Measurements from ENCODE around the gene FAM118A. TPM values are rescaled to one million over a fixed set of nuclear protein-coding genes. Genes with fewer than 3 reads are reported as not detected.

Gene FAM118A
- polyA plus RNA-seq, 1 donor (not counting 4 experiments of a cell fraction or from before 2014, with no cell fraction given), result 31.1 TPM

- Histone ChIP-seq H3K27me3 (ENCODE audit: control insufficient read depth, extremely low read depth, insufficient read depth, low read length) (peaks cover 22% of the 10 kb centered on the region), H3K4me1 (ENCODE audit: control insufficient read depth, extremely low read depth, insufficient read depth, low read length) (no peaks in the 10 kb centered on the region), H4K20me1 (ENCODE audit: control insufficient read depth, extremely low read depth, insufficient read depth, low read length) (no peaks in the 10 kb centered on the region), H3K9me3 (ENCODE audit: control insufficient read depth, low read depth, low read length) (no peaks in the 10 kb centered on the region), H3K27ac (ENCODE audit: control insufficient read depth, insufficient read depth, low read length) (no peak overlapping the region), H3K9ac (ENCODE audit: control insufficient read depth, extremely low read depth, insufficient read depth, low read length) (no peak overlapping the region), H3K9me1 (ENCODE audit: control insufficient read depth, extremely low read depth, insufficient read depth, low read length) (no peaks in the 10 kb centered on the region), H3K4me2 (ENCODE audit: control insufficient read depth, extremely low read depth, insufficient read depth, low read depth, low read length) (no peak overlapping the region), H2AFZ (ENCODE audit: control insufficient read depth, low read length) (no peak overlapping the region), H3K36me3 (ENCODE audit: control insufficient read depth in 2 of 2, extremely low read depth in 1 of 2, insufficient read depth in 2 of 2, low read length in 2 of 2) (no peaks in the 10 kb centered on the region), H3K79me2 (ENCODE audit: control insufficient read depth, insufficient read depth, low read length) (no peaks in the 10 kb centered on the region), H3K4me3 (ENCODE audit: control insufficient read depth in 2 of 3, extremely low read depth in 1 of 3, insufficient read depth in 2 of 3, low read depth in 1 of 3, low read length in 3 of 3) (no peak overlapping the region)
- FAIRE-seq (no peak), DNase-seq (ENCODE audit: low read depth, low spot score) (no peak)
- dilution Hi-C loops (cut with MboI; ENCODE audit: extremely low pct_ligation_motif_present, low sequenced_read_pairs), result no loop called here
- TF ChIP-seq CTCF (optimal IDR thresholded peaks at IDR 0.05 in 1 of 3, IDR thresholded peaks at IDR 0.05 in 1 of 3, conservative IDR thresholded peaks at IDR 0.05 in 1 of 3; ENCODE audit: extremely low read depth in 1 of 3, insufficient read depth in 2 of 3, low read length in 3 of 3) (no peak), EZH2 (IDR thresholded peaks at IDR 0.05; ENCODE audit: low read length) (no peak)
Measured at GRCh38 chr22:45296628-45297297, 13.0 kb upstream of the FAM118A start.

- H3K9ac ChIP-seq (ENCODE audit: control insufficient read depth, extremely low read depth, insufficient read depth, low read length), result no peak overlapping the region
- no peaks in the 10 kb centered on the region for H3K79me2 ChIP-seq (ENCODE audit: control insufficient read depth, insufficient read depth, low read length)
- H3K27me3 ChIP-seq (ENCODE audit: control insufficient read depth, extremely low read depth, insufficient read depth, low read length), result peaks cover 6% of the 10 kb centered on the region
- dilution Hi-C loops (cut with MboI; ENCODE audit: extremely low pct_ligation_motif_present, low sequenced_read_pairs), result no loop called here
- H3K4me3 ChIP-seq (ENCODE audit: control insufficient read depth in 2 of 3, extremely low read depth in 1 of 3, insufficient read depth in 2 of 3, low read depth in 1 of 3, low read length in 3 of 3), result no peak overlapping the region
- H3K9me3 ChIP-seq (ENCODE audit: control insufficient read depth, low read depth, low read length), result no peaks in the 10 kb centered on the region
- no peaks in the 10 kb centered on the region for H3K9me1 ChIP-seq (ENCODE audit: control insufficient read depth, extremely low read depth, insufficient read depth, low read length)
- H3K4me1 ChIP-seq (ENCODE audit: control insufficient read depth, extremely low read depth, insufficient read depth, low read length), result no peaks in the 10 kb centered on the region
- no peak overlapping the region for H3K27ac ChIP-seq (ENCODE audit: control insufficient read depth, insufficient read depth, low read length)
- no peaks in the 10 kb centered on the region for H4K20me1 ChIP-seq (ENCODE audit: control insufficient read depth, extremely low read depth, insufficient read depth, low read length)
- no peaks in the 10 kb centered on the region for H3K36me3 ChIP-seq (ENCODE audit: control insufficient read depth in 2 of 2, extremely low read depth in 1 of 2, insufficient read depth in 2 of 2, low read length in 2 of 2)
- FAIRE-seq (no peak), DNase-seq (ENCODE audit: low read depth, low spot score) (no peak)
- no peak overlapping the region for H2AFZ ChIP-seq (ENCODE audit: control insufficient read depth, low read length)
- TF ChIP-seq CTCF (optimal IDR thresholded peaks at IDR 0.05 in 1 of 3, IDR thresholded peaks at IDR 0.05 in 1 of 3, conservative IDR thresholded peaks at IDR 0.05 in 1 of 3; ENCODE audit: extremely low read depth in 1 of 3, insufficient read depth in 2 of 3, low read length in 3 of 3) (no peak), EZH2 (IDR thresholded peaks at IDR 0.05; ENCODE audit: low read length) (no peak)
- no peak overlapping the region for H3K4me2 ChIP-seq (ENCODE audit: control insufficient read depth, extremely low read depth, insufficient read depth, low read depth, low read length)
Measured at GRCh38 chr22:45298934-45299505, 10.7 kb upstream of the FAM118A start.

All from keratinocyte (primary cell).